Osteoblast (primary cell): ENCODE measurements around the gene NVL. TPM values are rescaled to one million over a fixed set of nuclear protein-coding genes. Genes with fewer than 3 reads are reported as not detected.
A peak's percentile ranks its signal among the peaks of the same experiment; 100 is the strongest.

Experiments used
- DNase-seq: peaks from one replicate; pipeline ENCODE4 v3.0.0; 2011; ENCODE audit warnings: low spot score, mixed read lengths; ENCODE audit not compliant: insufficient read length; ENCODE audit errors: missing footprints
- H2AFZ ChIP-seq: 2 replicates; pipeline ENCODE4 v1.6.0; 2011; ENCODE audit warnings: mild to moderate bottlenecking, low read length
- H3K27ac ChIP-seq: 2 replicates; pipeline ENCODE4 v1.5.1; 2011; ENCODE audit warnings: mild to moderate bottlenecking, low read depth, low read length, moderate library complexity
- H3K27me3 ChIP-seq: 2 replicates; pipeline ENCODE4 v1.6.0; 2012; ENCODE audit warnings: mild to moderate bottlenecking, control low read depth, inconsistent platforms, low read length, moderate library complexity; ENCODE audit not compliant: insufficient read depth
- H3K36me3 ChIP-seq: 2 replicates; pipeline ENCODE4 v1.5.1; 2011; ENCODE audit warnings: mild to moderate bottlenecking, low read length, control low read depth, moderate library complexity; ENCODE audit not compliant: insufficient read depth
- H3K4me1 ChIP-seq: 2 replicates; pipeline ENCODE4 v1.5.1; 2011; ENCODE audit warnings: mild to moderate bottlenecking, low read length, control low read depth, moderate library complexity; ENCODE audit not compliant: insufficient read depth
- H3K4me2 ChIP-seq: 2 replicates; pipeline ENCODE4 v1.6.0; 2011; ENCODE audit warnings: mild to moderate bottlenecking, low read length; ENCODE audit not compliant: insufficient read depth
- H3K4me3 ChIP-seq: fragments of 200-600 bp; sonication (generic); 3 replicates; pipeline ENCODE4 v1.5.1; 2012; ENCODE audit warnings: mild to moderate bottlenecking, low read length, inconsistent platforms; ENCODE audit not compliant: insufficient read depth
- H3K79me2 ChIP-seq: 2 replicates; pipeline ENCODE4 v1.6.0; 2012; ENCODE audit warnings: mild to moderate bottlenecking, low read length, control low read depth, inconsistent platforms; ENCODE audit not compliant: insufficient read depth
- H3K9me3 ChIP-seq: 2 replicates; pipeline ENCODE4 v1.5.1; 2011; ENCODE audit warnings: low read depth, low read length, control low read depth
- H4K20me1 ChIP-seq: 2 replicates; pipeline ENCODE4 v1.6.0; 2012; ENCODE audit warnings: mild to moderate bottlenecking, low read length, control low read depth; ENCODE audit not compliant: insufficient read depth
- CTCF ChIP-seq: IDR thresholded peaks from 2 replicates; pipeline ENCODE4 v1.5.1; 2011; ENCODE audit warnings: mild to moderate bottlenecking, low read depth, low read length, moderate library complexity; ENCODE audit errors: extremely low read depth
- total RNA-seq: library from RNA; depleted of rRNA; stranded (reverse); fragments of >200 nt; gene quantifications from 2 replicates; pipeline ENCODE4 v1.2.3, GENCODE V29; 2012

NVL gene
- total RNA-seq, 1 donor: 20.6 TPM

DNA sequence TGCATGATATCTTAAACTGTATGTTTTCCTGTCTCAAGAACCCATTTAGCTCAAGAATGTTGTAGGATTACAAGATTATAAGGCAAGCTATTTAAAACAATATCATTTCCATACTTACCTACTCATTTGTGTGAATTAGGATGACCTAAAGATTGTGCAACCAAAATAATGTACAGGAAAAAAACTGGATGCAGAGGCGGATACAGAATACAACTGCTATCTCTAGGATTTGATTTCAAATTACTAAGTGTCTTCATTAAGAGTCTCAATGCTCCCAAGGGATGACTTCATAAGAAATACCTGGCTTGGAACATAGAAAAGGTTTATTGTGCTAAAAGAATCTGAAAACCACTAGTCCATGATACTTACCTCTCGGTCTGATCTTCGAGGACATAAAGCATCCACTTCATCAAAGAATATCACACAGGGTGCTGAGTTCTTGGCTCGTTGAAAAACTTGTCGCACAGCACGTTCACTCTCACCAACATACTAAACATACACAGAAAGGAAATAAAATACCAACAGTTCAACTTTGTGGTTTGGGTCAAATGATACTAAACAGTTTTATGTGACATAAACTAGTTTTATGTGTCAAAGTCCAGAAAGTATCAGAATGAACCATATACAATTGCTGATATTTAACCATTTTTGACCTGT is 54.9 kb downstream of the NVL start:
- no peaks in the 10 kb centered on the region for H3K4me1 ChIP-seq
- DNase-seq: no peak
- no peak overlapping the region for H2AFZ ChIP-seq
- H3K79me2 ChIP-seq: no peaks in the 10 kb centered on the region
- no peaks in the 10 kb centered on the region for H3K27me3 ChIP-seq
- H3K27ac ChIP-seq: no peak overlapping the region
- H3K4me2 ChIP-seq: no peak overlapping the region
- no peak overlapping the region for H3K4me3 ChIP-seq
- H4K20me1 ChIP-seq: no peaks in the 10 kb centered on the region
- H3K36me3 ChIP-seq: peaks cover 17% of the 10 kb centered on the region
- no peak for TF ChIP-seq CTCF
- no peaks in the 10 kb centered on the region for H3K9me3 ChIP-seq

DNA sequence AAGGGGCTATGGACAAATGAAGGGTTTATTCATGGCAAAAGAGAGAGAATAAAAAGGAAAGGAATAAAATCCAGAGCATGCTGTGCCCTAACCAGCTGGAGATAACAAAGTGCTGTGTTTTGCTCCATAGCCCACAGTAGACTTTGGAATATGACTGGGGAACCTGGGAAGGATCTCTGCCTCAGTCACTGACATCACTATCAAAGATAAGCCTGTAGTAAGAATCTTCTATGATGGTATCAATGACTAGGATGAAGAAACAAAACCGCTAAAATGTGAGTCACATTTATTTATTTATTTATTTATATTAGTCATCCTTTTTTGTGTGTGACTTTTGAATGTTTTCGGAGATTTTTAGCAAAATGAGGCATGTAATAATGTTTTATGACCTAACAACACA is 56.3 kb downstream of the NVL start:
- peak; percentile 66 for DNase-seq
- Histone ChIP-seq H3K4me3 (no peak overlapping the region), H3K4me1 (no peaks in the 10 kb centered on the region), H2AFZ (no peak overlapping the region), H3K9me3 (no peaks in the 10 kb centered on the region), H3K36me3 (peaks cover 26% of the 10 kb centered on the region), H3K27ac (peak overlapping the region; percentile 59), H4K20me1 (no peaks in the 10 kb centered on the region), H3K27me3 (no peaks in the 10 kb centered on the region), H3K79me2 (no peaks in the 10 kb centered on the region), H3K4me2 (no peak overlapping the region)
- no peak for TF ChIP-seq CTCF

DNA sequence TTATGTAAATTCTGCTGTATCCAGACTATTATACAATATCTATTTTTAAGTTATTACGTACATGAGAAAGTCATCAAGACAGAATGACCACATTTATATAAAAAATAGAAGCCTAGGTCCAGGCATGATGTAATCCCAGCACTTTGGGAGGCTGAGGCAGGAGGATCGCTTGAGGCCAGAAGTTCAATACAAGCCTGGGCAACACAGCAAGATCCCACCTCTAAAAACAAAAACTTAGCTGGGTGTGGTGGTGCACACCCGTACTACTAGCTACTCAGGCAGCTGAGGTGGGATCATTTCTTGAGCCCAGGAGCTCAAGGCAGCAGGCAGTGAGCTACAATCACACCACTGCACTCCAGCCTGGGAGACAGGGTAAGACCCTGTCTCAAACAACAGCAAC is 58.9 kb downstream of the NVL start:
- peaks cover 42% of the 10 kb centered on the region for H3K36me3 ChIP-seq
- H3K4me2 ChIP-seq: no peak overlapping the region
- no peak overlapping the region for H2AFZ ChIP-seq
- no peaks in the 10 kb centered on the region for H3K27me3 ChIP-seq
- H3K79me2 ChIP-seq: no peaks in the 10 kb centered on the region
- no peak overlapping the region for H3K4me3 ChIP-seq
- H4K20me1 ChIP-seq: no peaks in the 10 kb centered on the region
- H3K9me3 ChIP-seq: no peaks in the 10 kb centered on the region
- no peak for TF ChIP-seq CTCF
- no peak for DNase-seq
- no peaks in the 10 kb centered on the region for H3K4me1 ChIP-seq
- H3K27ac ChIP-seq: no peak overlapping the region

GRCh38 chr1:224267925-224268324 is 62.0 kb downstream of the NVL start:
- no peaks in the 10 kb centered on the region for H3K9me3 ChIP-seq
- no peak overlapping the region for H3K4me2 ChIP-seq
- no peaks in the 10 kb centered on the region for H3K27me3 ChIP-seq
- H2AFZ ChIP-seq: no peak overlapping the region
- H3K4me1 ChIP-seq: no peaks in the 10 kb centered on the region
- H3K36me3 ChIP-seq: peaks cover 30% of the 10 kb centered on the region
- H4K20me1 ChIP-seq: no peaks in the 10 kb centered on the region
- no peak for DNase-seq
- TF ChIP-seq CTCF: no peak
- H3K27ac ChIP-seq: no peak overlapping the region
- H3K79me2 ChIP-seq: no peaks in the 10 kb centered on the region
- no peak overlapping the region for H3K4me3 ChIP-seq
